SIG-M5 (cell line): ENCODE measurements around the gene PTK6.
"Not testable (repeated sequence)": the region's sequence is repeated elsewhere in the genome, so short reads cannot be mapped to it uniquely, and the experiment has no call there.

Experiments
- DNase-seq: peaks from one replicate; lab custom pipeline; 2025; lab: John Stamatoyannopoulos, UW

The PTK6 gene

GRCh38 chr20:63536997-63537524, at the start of gene PTK6:
TSS of gene PTK6 (minus strand) at chr20:63537376. CDS start at chr20:63537314, 62 bp downstream.
- DNase-seq, result no peak

GRCh38 chr20:63586797-63587196, 49.6 kb upstream of the PTK6 start:
- DNase-seq, result no peak

- DNase-seq, result no peak
Measured at GRCh38 chr20:63585616-63586565, 48.7 kb upstream of the PTK6 start.

- DNase-seq, result no peak
Measured at GRCh38 chr20:63582382-63583063, 45.3 kb upstream of the PTK6 start.

- DNase-seq, result no peak
Measured at GRCh38 chr20:63580796-63581461, 43.8 kb upstream of the PTK6 start.

GRCh38 chr20:63579017-63579694, 42.0 kb upstream of the PTK6 start:
- DNase-seq, result no peak

- DNase-seq, result no peak
Measured at GRCh38 chr20:63578224-63579016, 41.2 kb upstream of the PTK6 start.

GRCh38 chr20:63577317-63577894, 40.2 kb upstream of the PTK6 start:
- no peak for DNase-seq

- no peak for DNase-seq
Measured at GRCh38 chr20:63576311-63576710, 39.1 kb upstream of the PTK6 start.

- no peak for DNase-seq
Measured at GRCh38 chr20:63574829-63575743, 37.9 kb upstream of the PTK6 start.

GRCh38 chr20:63574156-63574828, 37.1 kb upstream of the PTK6 start, which contains the start of gene HELZ2:
TSS of gene HELZ2 (minus strand) at chr20:63574239. CDS start at chr20:63572385, 1,854 bp downstream.
- DNase-seq, result no peak

- DNase-seq, result no peak
Measured at GRCh38 chr20:63573647-63574131, 36.5 kb upstream of the PTK6 start.

- DNase-seq, result no peak
Measured at GRCh38 chr20:63572788-63573646, 35.8 kb upstream of the PTK6 start.

GRCh38 chr20:63572071-63572787, 35.1 kb upstream of the PTK6 start:
- DNase-seq, result no peak

GRCh38 chr20:63571087-63571478, 33.9 kb upstream of the PTK6 start:
- not testable (repeated sequence) for DNase-seq

- DNase-seq, result no peak
Measured at GRCh38 chr20:63570281-63571086, 33.3 kb upstream of the PTK6 start.
